ENCODE data around the gene LRRFIP1.
A peak's percentile ranks its signal among the peaks of the same experiment; 100 is the strongest.
"Not testable (repeated sequence)": the region's sequence is repeated elsewhere in the genome, so short reads cannot be mapped to it uniquely, and the experiment has no call there.

Gene LRRFIP1

GRCh38 chr2:237732070-237732469, 104.7 kb downstream of the LRRFIP1 start:
- no peak for DNase-seq

- DNase-seq: no peak
These were observed 105.5 kb downstream of the LRRFIP1 start for GRCh38 chr2:237732790-237733381.

GRCh38 chr2:237733677-237734300, 106.4 kb downstream of the LRRFIP1 start:
- no peak for DNase-seq

- no peak for DNase-seq
These were observed 107.7 kb downstream of the LRRFIP1 start for GRCh38 chr2:237734905-237735623.

- no peak for DNase-seq
These were observed 108.4 kb downstream of the LRRFIP1 start for GRCh38 chr2:237735798-237736197.

GRCh38 chr2:237736783-237737182, 109.4 kb downstream of the LRRFIP1 start:
- no peak for DNase-seq

- DNase-seq: no peak
These were observed 109.9 kb downstream of the LRRFIP1 start for GRCh38 chr2:237737196-237737865.

- DNase-seq: no peak
These were observed 110.9 kb downstream of the LRRFIP1 start for GRCh38 chr2:237738255-237738654.

GRCh38 chr2:237739101-237739500, 111.7 kb downstream of the LRRFIP1 start:
- DNase-seq: no peak

- DNase-seq: no peak
These were observed 114.8 kb downstream of the LRRFIP1 start for GRCh38 chr2:237742191-237742590.

GRCh38 chr2:237742614-237743013, 115.2 kb downstream of the LRRFIP1 start:
- DNase-seq: no peak

GRCh38 chr2:237743024-237743423, 115.6 kb downstream of the LRRFIP1 start:
- no peak for DNase-seq

GRCh38 chr2:237743561-237744269, 116.3 kb downstream of the LRRFIP1 start:
- DNase-seq: no peak

- DNase-seq: no peak
These were observed 116.9 kb downstream of the LRRFIP1 start for GRCh38 chr2:237744270-237744612.

- DNase-seq: peak; percentile 76
These were observed 117.3 kb downstream of the LRRFIP1 start for GRCh38 chr2:237744613-237745249.

GRCh38 chr2:237745250-237745613, 117.8 kb downstream of the LRRFIP1 start:
- no peak for DNase-seq

- DNase-seq: no peak
These were observed 119.1 kb downstream of the LRRFIP1 start for GRCh38 chr2:237746302-237747080.

- no peak for DNase-seq
These were observed 119.8 kb downstream of the LRRFIP1 start for GRCh38 chr2:237747189-237747588.

GRCh38 chr2:237749002-237749401, 121.6 kb downstream of the LRRFIP1 start:
- peak; percentile 40 for DNase-seq

- DNase-seq: no peak
These were observed 122.6 kb downstream of the LRRFIP1 start for GRCh38 chr2:237749961-237750360.

- DNase-seq: not testable (repeated sequence)
These were observed 123.1 kb downstream of the LRRFIP1 start for GRCh38 chr2:237750441-237750840.

- DNase-seq: no peak
These were observed 125.4 kb downstream of the LRRFIP1 start for GRCh38 chr2:237752761-237753165.
